Stimulated activated naive CD8-positive, alpha-beta T cell treated with anti-CD3 and anti-CD28 coated beads, Interleukin-15, amount 100 ng/mL, for 72 hours (primary cell): Measurements from ENCODE around the gene AQP1.
A peak's percentile ranks its signal among the peaks of the same experiment; 100 is the strongest.

Experiments
- ATAC-seq: fragments of 150-1000 bp; cut with Tn5 transposase; 2 replicates; pipeline ENCODE4 v1.10.0; 2021; ENCODE audit warnings: mild to moderate bottlenecking, moderate library complexity
- DNase-seq, 2 donors: peaks; one replicate each; pipeline ENCODE4 v3.0.0; 2021 to 2022
- H3K27ac Mint-ChIP-seq, 2 donors: one replicate each; pipeline ENCODE4 v1.8.0; 2022; ENCODE audit warnings: mild to moderate bottlenecking in 2 of 2, mixed read lengths in 2 of 2, moderate library complexity in 2 of 2
- H3K27me3 Mint-ChIP-seq: one replicate; pipeline ENCODE4 v1.8.0; 2022; ENCODE audit warnings: mixed read lengths
- H3K4me1 Mint-ChIP-seq: one replicate; pipeline ENCODE4 v1.8.0; 2022; ENCODE audit warnings: mild to moderate bottlenecking, mixed read lengths
- H3K4me3 Mint-ChIP-seq, 2 donors: one replicate each; pipeline ENCODE4 v1.8.0; 2022; ENCODE audit warnings: mild to moderate bottlenecking in 2 of 2, mixed read lengths in 2 of 2, moderate library complexity in 1 of 2
- H3K9me3 Mint-ChIP-seq, 2 donors: one replicate each; pipeline ENCODE4 v1.8.0; 2022; ENCODE audit warnings: mixed read lengths in 2 of 2

Gene AQP1

GRCh38 chr7:30963842-30964241 is 52.2 kb downstream of the AQP1 start, which contains the start of gene GHRHR:
Gene GHRHR, plus strand, starts transcription at chr7:30963953. Its CDS starts 116 bp downstream, at chr7:30964069.
- DNase-seq (no peak), ATAC-seq (peak; percentile 28)
- Mint-ChIP-seq H3K27me3 (peaks cover 20% of the 10 kb centered on the region), H3K27ac (peak within 1 kb of the TSS in 1 of 2 donors; percentile 72), H3K9me3 (no peaks in the 10 kb centered on the region), H3K4me1 (no peaks in the 10 kb centered on the region), H3K4me3 (no peak within 1 kb of the TSS)

- H3K9me3 Mint-ChIP-seq: no peaks in the 10 kb centered on the region
- H3K27ac Mint-ChIP-seq: no peak overlapping the region
- DNase-seq (no peak), ATAC-seq (no peak)
- no peaks in the 10 kb centered on the region for H3K4me1 Mint-ChIP-seq
- no peak overlapping the region for H3K4me3 Mint-ChIP-seq
- peaks cover 20% of the 10 kb centered on the region for H3K27me3 Mint-ChIP-seq
Measured at GRCh38 chr7:30965372-30965771, 53.7 kb downstream of the AQP1 start.

- no peaks in the 10 kb centered on the region for H3K9me3 Mint-ChIP-seq
- ATAC-seq (no peak), DNase-seq (no peak)
- H3K4me1 Mint-ChIP-seq: no peaks in the 10 kb centered on the region
- H3K4me3 Mint-ChIP-seq: no peak overlapping the region
- H3K27me3 Mint-ChIP-seq: peaks cover 20% of the 10 kb centered on the region
- H3K27ac Mint-ChIP-seq: no peak overlapping the region
Measured at GRCh38 chr7:30965883-30966282, 54.2 kb downstream of the AQP1 start.

GRCh38 chr7:30968294-30968693 is 56.6 kb downstream of the AQP1 start:
- Mint-ChIP-seq H3K9me3 (no peaks in the 10 kb centered on the region), H3K27ac (no peak overlapping the region), H3K4me3 (no peak overlapping the region), H3K4me1 (no peaks in the 10 kb centered on the region), H3K27me3 (peaks cover 35% of the 10 kb centered on the region)
- no peak for ATAC-seq
- no peak for DNase-seq

- Mint-ChIP-seq H3K27me3 (peaks cover 33% of the 10 kb centered on the region), H3K4me3 (no peak overlapping the region), H3K27ac (no peak overlapping the region), H3K9me3 (no peaks in the 10 kb centered on the region), H3K4me1 (no peaks in the 10 kb centered on the region)
- DNase-seq (no peak), ATAC-seq (no peak)
Measured at GRCh38 chr7:30968747-30969603, 57.3 kb downstream of the AQP1 start.

- DNase-seq: no peak
- Mint-ChIP-seq H3K4me1 (peaks cover 5% of the 10 kb centered on the region), H3K4me3 (no peak overlapping the region), H3K9me3 (no peaks in the 10 kb centered on the region), H3K27ac (no peak overlapping the region), H3K27me3 (peaks cover 33% of the 10 kb centered on the region)
- ATAC-seq: no peak
Measured at GRCh38 chr7:30969604-30969970, 57.9 kb downstream of the AQP1 start.

GRCh38 chr7:30970074-30970473 is 58.4 kb downstream of the AQP1 start:
- no peak overlapping the region for H3K4me3 Mint-ChIP-seq
- no peaks in the 10 kb centered on the region for H3K9me3 Mint-ChIP-seq
- peaks cover 33% of the 10 kb centered on the region for H3K27me3 Mint-ChIP-seq
- DNase-seq (no peak), ATAC-seq (no peak)
- peaks cover 9% of the 10 kb centered on the region for H3K4me1 Mint-ChIP-seq
- no peak overlapping the region for H3K27ac Mint-ChIP-seq

GRCh38 chr7:30970594-30971094 is 59.0 kb downstream of the AQP1 start:
- Mint-ChIP-seq H3K4me3 (no peak overlapping the region), H3K27me3 (peaks cover 35% of the 10 kb centered on the region), H3K4me1 (peaks cover 9% of the 10 kb centered on the region), H3K9me3 (no peaks in the 10 kb centered on the region), H3K27ac (no peak overlapping the region)
- DNase-seq: no peak
- ATAC-seq: no peak

GRCh38 chr7:30971440-30971839 is 59.8 kb downstream of the AQP1 start:
- Mint-ChIP-seq H3K27ac (no peak overlapping the region), H3K4me3 (no peak overlapping the region), H3K27me3 (peaks cover 35% of the 10 kb centered on the region), H3K9me3 (no peaks in the 10 kb centered on the region), H3K4me1 (peaks cover 9% of the 10 kb centered on the region)
- ATAC-seq (no peak), DNase-seq (no peak)

- peaks cover 37% of the 10 kb centered on the region for H3K27me3 Mint-ChIP-seq
- H3K4me3 Mint-ChIP-seq: no peak overlapping the region
- H3K9me3 Mint-ChIP-seq: no peaks in the 10 kb centered on the region
- no peak for ATAC-seq
- H3K4me1 Mint-ChIP-seq: peaks cover 9% of the 10 kb centered on the region
- no peak for DNase-seq
- H3K27ac Mint-ChIP-seq: no peak overlapping the region
Measured at GRCh38 chr7:30971840-30972563, 60.3 kb downstream of the AQP1 start.

- ATAC-seq: no peak
- DNase-seq: no peak
- Mint-ChIP-seq H3K4me1 (peaks cover 9% of the 10 kb centered on the region), H3K27ac (peak overlapping the region in 1 of 2 donors; percentile 28), H3K27me3 (peaks cover 44% of the 10 kb centered on the region), H3K4me3 (no peak overlapping the region), H3K9me3 (no peaks in the 10 kb centered on the region)
Measured at GRCh38 chr7:30973292-30973691, 61.6 kb downstream of the AQP1 start.

- no peak overlapping the region for H3K4me3 Mint-ChIP-seq
- ATAC-seq: no peak
- H3K27ac Mint-ChIP-seq: peak overlapping the region; percentile 65 to 77
- no peaks in the 10 kb centered on the region for H3K9me3 Mint-ChIP-seq
- H3K27me3 Mint-ChIP-seq: peaks cover 44% of the 10 kb centered on the region
- no peak for DNase-seq
- H3K4me1 Mint-ChIP-seq: peaks cover 9% of the 10 kb centered on the region
Measured at GRCh38 chr7:30973791-30974604, 62.3 kb downstream of the AQP1 start.

- ATAC-seq (peak; percentile 86), DNase-seq (peak; percentile 64 to 75)
- H3K9me3 Mint-ChIP-seq: no peaks in the 10 kb centered on the region
- peak overlapping the region; percentile 54 to 77 for H3K27ac Mint-ChIP-seq
- H3K4me3 Mint-ChIP-seq: no peak overlapping the region
- H3K4me1 Mint-ChIP-seq: peaks cover 9% of the 10 kb centered on the region
- H3K27me3 Mint-ChIP-seq: peaks cover 44% of the 10 kb centered on the region
Measured at GRCh38 chr7:30974605-30975255, 63.1 kb downstream of the AQP1 start.
